Smooth muscle cell (in vitro differentiated cells): ENCODE measurements around the gene DMTF1. TPM values are rescaled to one million over a fixed set of nuclear protein-coding genes. Genes with fewer than 3 reads are reported as not detected.
A peak's percentile ranks its signal among the peaks of the same experiment; 100 is the strongest.

Source experiments
- DNase-seq: peaks from one replicate; lab custom pipeline; 2025; ENCODE audit not compliant: unreplicated experiment; lab: John Stamatoyannopoulos, UW
- H2AFZ ChIP-seq: fragments of 200-600 bp; sonication (generic); 2 replicates; pipeline ENCODE4 v1.6.0; 2016; ENCODE audit warnings: antibody characterized with exemption, low read depth, mild to moderate bottlenecking
- H3F3A ChIP-seq: fragments of 200-600 bp; sonication (generic); 2 replicates; pipeline ENCODE4 v1.6.0; 2017; ENCODE audit warnings: antibody characterized with exemption, low read depth
- H3K27ac ChIP-seq: fragments of 200-600 bp; sonication (generic); 2 replicates; pipeline ENCODE4 v1.5.1; 2016; ENCODE audit warnings: low read depth, mild to moderate bottlenecking
- H3K27me3 ChIP-seq: fragments of 200-600 bp; sonication (generic); 2 replicates; pipeline ENCODE4 v1.6.1; 2016; ENCODE audit warnings: low read depth, mild to moderate bottlenecking
- H3K36me3 ChIP-seq: fragments of 200-600 bp; sonication (generic); 2 replicates; pipeline ENCODE4 v1.5.1; 2016; ENCODE audit warnings: low read depth
- H3K4me1 ChIP-seq: fragments of 200-600 bp; sonication (generic); 2 replicates; pipeline ENCODE4 v1.5.1; 2016; ENCODE audit warnings: low read depth
- H3K4me2 ChIP-seq: fragments of 200-600 bp; sonication (generic); 2 replicates; pipeline ENCODE4 v1.6.0; 2016; ENCODE audit warnings: mild to moderate bottlenecking
- H3K4me3 ChIP-seq: fragments of 200-600 bp; sonication (generic); 2 replicates; pipeline ENCODE4 v1.5.1; 2016; ENCODE audit warnings: mild to moderate bottlenecking
- H3K79me2 ChIP-seq: fragments of 200-600 bp; sonication (generic); 2 replicates; pipeline ENCODE4 v1.6.0; 2016; ENCODE audit warnings: low read depth, mild to moderate bottlenecking
- H3K9ac ChIP-seq: fragments of 200-600 bp; sonication (generic); 2 replicates; pipeline ENCODE4 v1.6.0; 2016; ENCODE audit warnings: low read depth
- H3K9me3 ChIP-seq: fragments of 200-600 bp; sonication (generic); replicated peaks from 2 replicates; pipeline ENCODE4 v1.5.1; 2016; ENCODE audit warnings: low read depth
- H4K20me1 ChIP-seq: fragments of 200-600 bp; sonication (generic); 2 replicates; pipeline ENCODE4 v1.6.0; 2016; ENCODE audit warnings: low read depth
- WGBS: methylation state at CpG from one replicate; pipeline ENCODE4 v1.1.7; 2016; ENCODE audit warnings: low lambda C conversion rate; 5-methylcytosine and 5-hydroxymethylcytosine counted together
- polyA plus RNA-seq: library from polyadenylated mRNA; unstranded; fragments of >200 nt; fragmentation: Nextera tagmentation; extraction: Ambion mirVana; gene quantifications from 2 replicates; pipeline ENCODE4 v1.2.1, GENCODE V29; 2016
- total RNA-seq: library from RNA; depleted of rRNA; stranded (reverse); fragments of >200 nt; gene quantifications from 2 replicates; pipeline ENCODE4 v1.2.3, GENCODE V29; 2014
- TF ChIP-seq, protein P1 (sequence below): fragments of 200-600 bp; sonication (generic); IDR thresholded peaks from 2 replicates; pipeline ENCODE4 v1.5.1; 2017; ENCODE audit warnings: borderline replicate concordance, mild to moderate bottlenecking, antibody characterized with exemption; ENCODE audit not compliant: insufficient read depth, poor library complexity, severe bottlenecking

The DMTF1 gene
- total and polyA plus RNA-seq, 2 experiments from 2014 or later, result 31.7 to 109 TPM

DNA sequence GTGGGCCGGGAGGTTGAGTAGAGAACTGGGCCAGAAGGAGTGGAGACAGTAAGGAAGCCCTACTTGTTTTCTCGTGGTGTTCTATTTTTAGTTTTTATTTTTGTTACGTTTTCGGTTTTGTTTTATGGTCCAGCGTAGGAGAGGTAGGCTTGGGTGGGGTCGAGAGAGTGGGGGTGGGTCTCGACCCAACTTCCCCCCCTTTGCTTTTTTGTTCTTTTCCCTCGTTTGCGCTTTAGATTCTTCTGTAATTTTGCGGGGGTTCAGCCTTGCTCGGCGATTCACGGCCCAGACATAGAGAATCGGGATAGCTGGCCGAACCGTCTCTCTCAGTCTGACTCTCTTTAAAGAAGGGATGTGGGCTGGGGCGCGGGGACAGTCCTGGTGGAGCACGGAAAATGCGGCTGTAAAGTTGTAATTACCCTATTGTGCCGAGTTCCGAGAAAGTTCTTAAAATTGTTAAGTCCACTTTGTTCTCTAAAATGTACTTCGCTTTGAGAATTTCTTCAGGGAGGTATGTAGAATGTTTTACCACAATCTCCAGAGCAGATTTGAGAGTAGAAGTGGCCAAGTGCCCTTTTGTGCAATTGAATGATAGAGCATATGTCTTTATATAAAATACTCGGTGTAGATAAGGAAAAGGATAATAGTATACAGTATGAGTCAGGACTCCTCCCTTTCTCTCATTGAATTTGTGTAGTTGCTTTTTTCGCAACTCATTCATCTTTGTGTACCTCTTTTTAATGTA, 816 bp downstream of the DMTF1 start:
- TF ChIP-seq, protein P1, sequence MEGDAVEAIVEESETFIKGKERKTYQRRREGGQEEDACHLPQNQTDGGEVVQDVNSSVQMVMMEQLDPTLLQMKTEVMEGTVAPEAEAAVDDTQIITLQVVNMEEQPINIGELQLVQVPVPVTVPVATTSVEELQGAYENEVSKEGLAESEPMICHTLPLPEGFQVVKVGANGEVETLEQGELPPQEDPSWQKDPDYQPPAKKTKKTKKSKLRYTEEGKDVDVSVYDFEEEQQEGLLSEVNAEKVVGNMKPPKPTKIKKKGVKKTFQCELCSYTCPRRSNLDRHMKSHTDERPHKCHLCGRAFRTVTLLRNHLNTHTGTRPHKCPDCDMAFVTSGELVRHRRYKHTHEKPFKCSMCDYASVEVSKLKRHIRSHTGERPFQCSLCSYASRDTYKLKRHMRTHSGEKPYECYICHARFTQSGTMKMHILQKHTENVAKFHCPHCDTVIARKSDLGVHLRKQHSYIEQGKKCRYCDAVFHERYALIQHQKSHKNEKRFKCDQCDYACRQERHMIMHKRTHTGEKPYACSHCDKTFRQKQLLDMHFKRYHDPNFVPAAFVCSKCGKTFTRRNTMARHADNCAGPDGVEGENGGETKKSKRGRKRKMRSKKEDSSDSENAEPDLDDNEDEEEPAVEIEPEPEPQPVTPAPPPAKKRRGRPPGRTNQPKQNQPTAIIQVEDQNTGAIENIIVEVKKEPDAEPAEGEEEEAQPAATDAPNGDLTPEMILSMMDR, result no peak
- Histone ChIP-seq H3K4me3 (peak overlapping the region; percentile 75), H3F3A (peaks cover 4% of the 10 kb centered on the region), H3K9ac (peak overlapping the region; percentile 95), H3K36me3 (no peaks in the 10 kb centered on the region), H2AFZ (peak overlapping the region; percentile 53), H3K4me2 (peak overlapping the region; percentile 92), H3K79me2 (peaks cover 51% of the 10 kb centered on the region), H3K9me3 (no peaks in the 10 kb centered on the region), H3K4me1 (peaks cover 44% of the 10 kb centered on the region), H3K27me3 (no peaks in the 10 kb centered on the region), H4K20me1 (peaks cover 48% of the 10 kb centered on the region), H3K27ac (peak overlapping the region; percentile 95)
- WGBS, result under 1% methylated on average over 25 of the region's 25 CpGs
- DNase-seq, result peak; percentile 19

DNA sequence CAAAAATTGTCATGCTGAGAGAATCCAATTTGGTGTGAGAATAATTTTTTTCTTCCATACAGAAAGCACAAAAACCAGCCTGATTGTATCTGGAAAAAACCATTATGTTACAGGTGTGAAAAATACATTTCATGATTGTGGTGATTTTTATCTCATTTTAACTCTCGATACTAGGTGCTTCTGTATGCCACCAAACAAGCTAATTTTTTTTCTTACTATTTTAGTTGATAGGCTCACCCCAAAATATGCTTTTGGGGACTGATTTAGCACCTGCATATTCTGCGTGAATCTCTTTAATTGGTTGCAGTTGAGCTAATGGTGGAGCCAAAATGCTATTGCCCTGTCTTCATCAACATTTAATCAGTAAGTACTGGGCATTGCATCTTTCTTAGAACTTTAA, 1.9 kb downstream of the DMTF1 start:
- Histone ChIP-seq H3K27me3 (no peaks in the 10 kb centered on the region), H3K79me2 (peaks cover 62% of the 10 kb centered on the region), H3K4me3 (peak overlapping the region; percentile 75), H3K9ac (peak overlapping the region; percentile 95), H3K36me3 (no peaks in the 10 kb centered on the region), H4K20me1 (peaks cover 59% of the 10 kb centered on the region), H3K4me2 (peak overlapping the region; percentile 92), H2AFZ (no peak overlapping the region), H3K27ac (peak overlapping the region; percentile 95), H3K4me1 (peaks cover 44% of the 10 kb centered on the region), H3K9me3 (no peaks in the 10 kb centered on the region), H3F3A (peaks cover 4% of the 10 kb centered on the region)
- TF ChIP-seq, protein P1, result no peak
- 37% methylated on average over 2 of the region's 2 CpGs for WGBS
- no peak for DNase-seq

DNA sequence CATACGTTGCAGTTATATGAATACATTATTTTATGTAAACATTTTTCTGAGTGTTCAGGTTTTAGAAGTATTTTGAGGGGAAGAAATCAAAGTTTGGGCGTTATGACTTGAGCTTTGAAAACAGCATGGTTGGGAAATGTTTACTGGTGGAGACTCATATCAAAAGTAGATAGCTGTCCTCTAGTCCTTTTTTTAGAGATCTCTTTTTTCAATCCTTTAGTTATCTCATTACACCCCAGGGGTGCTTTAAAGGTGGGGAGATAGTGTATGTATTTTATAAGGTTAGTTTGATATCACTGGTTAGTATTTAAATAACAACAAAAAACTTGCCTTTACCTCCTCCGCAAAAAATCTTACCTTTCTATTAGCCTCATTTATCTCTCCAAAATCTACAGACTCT, 2.3 kb downstream of the DMTF1 start:
- Histone ChIP-seq H3K79me2 (peaks cover 66% of the 10 kb centered on the region), H3K9me3 (no peaks in the 10 kb centered on the region), H3K27me3 (no peaks in the 10 kb centered on the region), H3F3A (peaks cover 4% of the 10 kb centered on the region), H4K20me1 (peaks cover 63% of the 10 kb centered on the region), H3K4me3 (peak overlapping the region; percentile 75), H2AFZ (no peak overlapping the region), H3K4me1 (peaks cover 44% of the 10 kb centered on the region), H3K27ac (peak overlapping the region; percentile 95), H3K36me3 (no peaks in the 10 kb centered on the region), H3K4me2 (peak overlapping the region; percentile 92), H3K9ac (peak overlapping the region; percentile 95)
- WGBS, result 43% methylated on average over 3 of the region's 3 CpGs
- DNase-seq, result no peak
- TF ChIP-seq, protein P1, result no peak

DNA sequence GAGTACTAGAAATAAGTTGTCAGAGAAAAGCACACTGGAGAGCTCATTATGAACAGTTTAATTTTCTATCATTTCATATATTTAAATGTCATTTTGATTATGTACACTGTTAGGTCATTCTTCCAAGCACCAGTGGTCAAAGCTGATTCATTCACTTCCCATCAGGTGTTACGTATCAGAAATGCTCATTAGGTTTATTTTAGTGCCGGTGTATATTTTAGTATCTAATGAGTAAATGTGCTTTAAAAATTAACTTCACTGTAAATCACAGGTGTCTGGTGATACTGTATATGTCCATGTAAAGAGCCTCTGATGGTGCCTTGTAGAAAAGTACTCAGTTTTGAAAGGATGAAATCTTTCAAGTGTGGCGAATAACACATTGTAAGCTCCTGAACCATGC, 3.5 kb downstream of the DMTF1 start:
- TF ChIP-seq, protein P1, result no peak
- Histone ChIP-seq H3K79me2 (peaks cover 77% of the 10 kb centered on the region), H3K27me3 (no peaks in the 10 kb centered on the region), H2AFZ (no peak overlapping the region), H3F3A (peaks cover 4% of the 10 kb centered on the region), H3K36me3 (no peaks in the 10 kb centered on the region), H3K4me1 (peaks cover 44% of the 10 kb centered on the region), H4K20me1 (peaks cover 73% of the 10 kb centered on the region), H3K9ac (no peak overlapping the region), H3K4me3 (no peak overlapping the region), H3K9me3 (no peaks in the 10 kb centered on the region), H3K27ac (no peak overlapping the region), H3K4me2 (peak overlapping the region; percentile 92)
- 94% methylated on average over 3 of the region's 3 CpGs for WGBS
- DNase-seq, result no peak
